OCI-LY7 (cell line): ENCODE measurements around the gene FBXL15. TPM values are rescaled to one million over a fixed set of nuclear protein-coding genes. Genes with fewer than 3 reads are reported as not detected.

Experiments used
- BruUV-seq: library from RNA; stranded (reverse); fragments of 400-500 nt; replicated peaks from 2 replicates; lab custom pipeline; 2021; lab: Mats Ljungman, UMichigan
- CTCF ChIA-PET: fragments of 300-600 bp; sonication (Branson Sonifier 250); formaldehyde crosslinking; loops from one replicate; lab custom pipeline; 2022; ENCODE audit warnings: antibody characterized with exemption; ENCODE audit not compliant: unreplicated experiment; lab: Charles Lee
- POLR2A ChIA-PET: fragments of 300-600 bp; sonication (Branson Sonifier 250); formaldehyde crosslinking; loops from one replicate; lab custom pipeline; 2022; ENCODE audit warnings: antibody characterized with exemption; lab: Charles Lee
- DNase-seq: peaks from one replicate; pipeline ENCODE4 v3.0.0-alpha.2; 2015; ENCODE audit warnings: low spot score
- H2AFZ ChIP-seq: fragments of 200-600 bp; sonication (generic), shearing (Covaris generic); 2 replicates; pipeline ENCODE4 v1.6.1; 2014; ENCODE audit warnings: mild to moderate bottlenecking, antibody characterized with exemption, low read length, moderate library complexity
- H3K27ac ChIP-seq: fragments of 200-600 bp; sonication (generic); 2 replicates; pipeline ENCODE4 v1.5.1; 2014; ENCODE audit warnings: mixed run types, low read depth, mild to moderate bottlenecking, moderate library complexity, low read length, inconsistent platforms; ENCODE audit not compliant: poor library complexity, severe bottlenecking
- H3K36me3 ChIP-seq: fragments of 200-600 bp; sonication (generic); 2 replicates; pipeline ENCODE4 v1.6.1; 2014; ENCODE audit warnings: mild to moderate bottlenecking, antibody characterized with exemption, low read length, moderate library complexity, mixed read lengths; ENCODE audit not compliant: insufficient read depth
- H3K4me1 ChIP-seq: fragments of 200-600 bp; sonication (generic); 2 replicates; pipeline ENCODE4 v1.5.1; 2014; ENCODE audit warnings: mild to moderate bottlenecking, low read length; ENCODE audit not compliant: insufficient read depth, poor library complexity, severe bottlenecking
- H3K4me2 ChIP-seq: fragments of 200-600 bp; sonication (generic); 2 replicates; pipeline ENCODE4 v1.6.1; 2014; ENCODE audit warnings: mild to moderate bottlenecking, low read length
- H3K4me3 ChIP-seq: fragments of 200-600 bp; sonication (generic); 2 replicates; pipeline ENCODE4 v1.5.1; 2014; ENCODE audit warnings: mild to moderate bottlenecking, low read depth, low read length; ENCODE audit not compliant: poor library complexity, severe bottlenecking
- H3K79me2 ChIP-seq: fragments of 200-600 bp; sonication (generic); 2 replicates; pipeline ENCODE4 v1.6.1; 2016; ENCODE audit warnings: low read depth, mild to moderate bottlenecking, low read length, moderate library complexity, mixed read lengths; ENCODE audit not compliant: insufficient read depth
- H3K9me2 ChIP-seq: fragments of 200-600 bp; sonication (generic); 2 replicates; pipeline ENCODE4 v1.6.1; 2016; ENCODE audit warnings: mild to moderate bottlenecking, low read length, mixed read lengths; ENCODE audit not compliant: insufficient read depth
- H3K9me3 ChIP-seq: fragments of 200-600 bp; sonication (generic); 2 replicates; pipeline ENCODE4 v1.6.1; 2014; ENCODE audit warnings: mild to moderate bottlenecking, mixed run types, low read length, mixed read lengths
- H4K20me1 ChIP-seq: fragments of 200-600 bp; sonication (generic); 2 replicates; pipeline ENCODE4 v1.6.1; 2014; ENCODE audit warnings: mild to moderate bottlenecking, antibody characterized with exemption, low read length, moderate library complexity, mixed read lengths; ENCODE audit not compliant: insufficient read depth
- CTCF ChIP-seq: fragments of 200-600 bp; sonication (generic); conservative IDR thresholded peaks from 2 replicates; pipeline ENCODE4 v1.5.1; 2014; ENCODE audit warnings: mild to moderate bottlenecking, antibody characterized with exemption, low read length, moderate library complexity, mixed read lengths
- EZH2phosphoT487 ChIP-seq: fragments of 200-600 bp; sonication (generic); IDR thresholded peaks from 2 replicates; pipeline ENCODE4 v1.6.1; 2018; ENCODE audit warnings: low read depth, borderline replicate concordance, mild to moderate bottlenecking, mixed run types, antibody characterized with exemption, low read length, moderate library complexity, mixed read lengths
- intact Hi-C: fragments of 100-400 bp; cut with micrococcal nuclease; formaldehyde crosslinking; loops from one replicate; pipeline ENCODE4 v1.10.0; 2022; ENCODE audit not compliant: unreplicated experiment
- total RNA-seq, 2 experiments: library from RNA; depleted of rRNA in 1 of 2; stranded (reverse); fragments of >200 nt in 1 of 2; shearing (Covaris generic) in 1 of 2; gene quantifications; 2 replicates each; pipeline ENCODE4 v1.2.3, GENCODE V29; 2014 to 2022

FBXL15 gene
- total RNA-seq, 2 experiments from 2014 or later, result 13.3 to 18.2 TPM

- POLR2A ChIA-PET, result interaction anchor here (0.7 to 2.8 kb wide), 3 partner anchors 14 to 41 kb away, joined by 3 to 22 read pairs (median 3); partner anchors contain the start of gene C10orf95
- Histone ChIP-seq H3K79me2 (peaks cover 11% of the 10 kb centered on the region; the same call in 1 of the 2 replicates), H3K27ac (no peak overlapping the region), H3K9me3 (no peaks in the 10 kb centered on the region), H3K4me1 (peaks cover 19% of the 10 kb centered on the region), H2AFZ (no peak overlapping the region), H3K9me2 (no peaks in the 10 kb centered on the region), H3K36me3 (no peaks in the 10 kb centered on the region), H3K4me3 (no peak overlapping the region), H3K4me2 (peak overlapping the region; percentile 21; the same call in 1 of the 2 replicates), H4K20me1 (no peaks in the 10 kb centered on the region)
- TF ChIP-seq EZH2phosphoT487, result no peak
- TF ChIP-seq CTCF, result no peak
- no TSS peak for BruUV-seq
- intact Hi-C loops, result no loop called here
- no peak for DNase-seq
- CTCF ChIA-PET, result no interaction called here
Measured at GRCh38 chr10:102435529-102436233, 15.0 kb downstream of the FBXL15 start.

DNA sequence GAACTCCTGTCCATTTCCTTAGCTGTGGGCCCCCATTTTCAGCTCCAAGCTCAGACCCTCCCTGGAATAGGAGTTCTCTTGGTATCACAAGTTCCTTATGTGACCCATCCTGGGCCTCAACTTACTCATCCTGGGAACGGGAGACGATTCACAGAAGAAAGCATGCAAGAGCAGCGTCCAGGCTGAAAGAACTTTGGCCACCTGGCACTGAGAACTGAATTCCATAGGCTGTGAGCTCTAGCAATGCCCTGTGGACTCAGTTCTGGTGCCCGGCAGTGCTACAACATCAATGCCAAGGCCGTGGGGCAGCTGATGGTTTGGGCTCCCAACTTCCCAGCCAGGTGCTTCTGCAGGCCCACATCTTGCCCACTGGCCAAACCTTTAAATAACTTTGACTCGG lies 15.7 kb downstream of the FBXL15 start:
- H3K4me1 ChIP-seq, result peaks cover 20% of the 10 kb centered on the region
- H3K4me2 ChIP-seq, result no peak overlapping the region
- POLR2A ChIA-PET, result interaction anchor here (0.7 kb wide), 2 partner anchors 42 to 268 kb away, joined by 3 read pairs; no protein-coding TSS in a partner anchor
- H3K4me3 ChIP-seq, result no peak overlapping the region
- CTCF ChIA-PET, result no interaction called here
- TF ChIP-seq EZH2phosphoT487 (no peak), CTCF (no peak)
- H4K20me1 ChIP-seq, result no peaks in the 10 kb centered on the region
- H3K79me2 ChIP-seq, result peaks cover 9% of the 10 kb centered on the region; the same call in 1 of the 2 replicates
- intact Hi-C loops, result no loop called here
- no peaks in the 10 kb centered on the region for H3K9me3 ChIP-seq
- no peaks in the 10 kb centered on the region for H3K36me3 ChIP-seq
- no peak for DNase-seq
- no peak overlapping the region for H3K27ac ChIP-seq
- H3K9me2 ChIP-seq, result no peaks in the 10 kb centered on the region
- H2AFZ ChIP-seq, result no peak overlapping the region
- BruUV-seq, result no TSS peak

- Histone ChIP-seq H3K79me2 (no peaks in the 10 kb centered on the region), H3K36me3 (no peaks in the 10 kb centered on the region), H2AFZ (no peak overlapping the region), H3K9me3 (no peaks in the 10 kb centered on the region), H3K27ac (no peak overlapping the region), H3K4me1 (peaks cover 16% of the 10 kb centered on the region), H4K20me1 (no peaks in the 10 kb centered on the region), H3K9me2 (no peaks in the 10 kb centered on the region), H3K4me3 (no peak overlapping the region), H3K4me2 (no peak overlapping the region)
- ChIA-PET POLR2A (no interaction called here), CTCF (no interaction called here)
- DNase-seq, result no peak
- intact Hi-C loops, result no loop called here
- no TSS peak for BruUV-seq
- TF ChIP-seq CTCF, result no peak
- no peak for TF ChIP-seq EZH2phosphoT487
Measured at GRCh38 chr10:102437515-102437914, 16.9 kb downstream of the FBXL15 start.
